ENCODE measurements around the gene SLC25A38. TPM values are rescaled to one million over a fixed set of nuclear protein-coding genes. Genes with fewer than 3 reads are reported as not detected.

SLC25A38 gene
- total and polyA plus RNA-seq, 2 donors (not counting 1 experiment from before 2014, with no cell fraction given), result 22.0 to 23.3 TPM

GRCh38 chr3:39358333-39358732 lies 24.8 kb upstream of the SLC25A38 start:
- no peak for TF ChIP-seq EZH2 (IDR thresholded peaks at IDR 0.05; ENCODE audit: low read length, missing control alignments)
- TF ChIP-seq CTCF (conservative IDR thresholded peaks at IDR 0.05 in 1 of 2, IDR thresholded peaks at IDR 0.05 in 1 of 2; ENCODE audit: low read depth in 1 of 2, low read length in 2 of 2), result no peak
- H3K79me2 ChIP-seq (ENCODE audit: control insufficient read depth, insufficient read depth, low read length), result no peaks in the 10 kb centered on the region
- no peak overlapping the region for H3K4me2 ChIP-seq (ENCODE audit: extremely low read depth, insufficient read depth, low read length)
- no peak overlapping the region for H3K4me3 ChIP-seq (replicated peaks in 1 of 4; ENCODE audit: control extremely low read depth in 1 of 4, insufficient read depth in 1 of 4, low read depth in 3 of 4, low read length in 4 of 4)
- H3K9ac ChIP-seq (ENCODE audit: insufficient read depth, low read length), result no peak overlapping the region
- no peaks in the 10 kb centered on the region for H3K9me3 ChIP-seq (ENCODE audit: control insufficient read depth, insufficient read depth, low read depth, low read length)
- no peak overlapping the region for H2AFZ ChIP-seq (ENCODE audit: low read length)
- DNase-seq (ENCODE audit: low read depth in 2 of 2), result no peak
- no peak overlapping the region for H3K27ac ChIP-seq (ENCODE audit: insufficient read depth, low read length)
- H4K20me1 ChIP-seq (ENCODE audit: control insufficient read depth, extremely low read depth, insufficient read depth, low read length), result no peaks in the 10 kb centered on the region
- no peaks in the 10 kb centered on the region for H3K27me3 ChIP-seq (ENCODE audit: control insufficient read depth, insufficient read depth, low read length)
- no peaks in the 10 kb centered on the region for H3K36me3 ChIP-seq (ENCODE audit: control insufficient read depth, insufficient read depth, low read length)
- H3K4me1 ChIP-seq (ENCODE audit: control insufficient read depth, extremely low read depth, insufficient read depth, low read length), result no peaks in the 10 kb centered on the region

- Histone ChIP-seq H3K9ac (ENCODE audit: insufficient read depth, low read length) (no peak overlapping the region), H3K36me3 (ENCODE audit: control insufficient read depth, insufficient read depth, low read length) (no peaks in the 10 kb centered on the region), H2AFZ (ENCODE audit: low read length) (no peak overlapping the region), H3K79me2 (ENCODE audit: control insufficient read depth, insufficient read depth, low read length) (no peaks in the 10 kb centered on the region), H3K4me3 (replicated peaks in 1 of 4; ENCODE audit: control extremely low read depth in 1 of 4, insufficient read depth in 1 of 4, low read depth in 3 of 4, low read length in 4 of 4) (no peak overlapping the region), H3K27ac (ENCODE audit: insufficient read depth, low read length) (no peak overlapping the region), H3K4me1 (ENCODE audit: control insufficient read depth, extremely low read depth, insufficient read depth, low read length) (no peaks in the 10 kb centered on the region), H4K20me1 (ENCODE audit: control insufficient read depth, extremely low read depth, insufficient read depth, low read length) (no peaks in the 10 kb centered on the region), H3K27me3 (ENCODE audit: control insufficient read depth, insufficient read depth, low read length) (no peaks in the 10 kb centered on the region), H3K4me2 (ENCODE audit: extremely low read depth, insufficient read depth, low read length) (no peak overlapping the region), H3K9me3 (ENCODE audit: control insufficient read depth, insufficient read depth, low read depth, low read length) (no peaks in the 10 kb centered on the region)
- TF ChIP-seq CTCF (conservative IDR thresholded peaks at IDR 0.05 in 1 of 2, IDR thresholded peaks at IDR 0.05 in 1 of 2; ENCODE audit: low read depth in 1 of 2, low read length in 2 of 2) (no peak), EZH2 (IDR thresholded peaks at IDR 0.05; ENCODE audit: low read length, missing control alignments) (no peak)
- no peak for DNase-seq (ENCODE audit: low read depth in 2 of 2)
Measured at GRCh38 chr3:39361252-39361927, 21.8 kb upstream of the SLC25A38 start.

DNA sequence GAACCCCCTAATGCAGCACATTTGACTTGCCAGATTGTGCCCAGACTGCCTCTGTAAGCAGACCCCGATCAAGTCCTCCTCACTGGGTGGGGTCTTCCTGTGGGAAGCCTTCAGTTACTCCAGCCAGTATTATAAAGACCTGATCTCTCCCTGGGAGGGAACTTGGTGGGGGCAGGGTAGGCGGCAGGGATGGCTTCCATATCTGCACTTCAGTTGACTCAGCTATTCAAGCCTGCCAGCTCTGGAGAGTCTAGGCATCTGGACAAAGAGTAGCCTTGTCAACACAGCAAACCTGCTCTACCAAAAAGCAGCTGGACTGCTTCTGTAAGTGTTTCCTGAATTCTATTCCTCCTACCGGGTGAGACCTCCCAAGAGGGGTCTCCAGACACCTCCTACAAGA lies 21.0 kb upstream of the SLC25A38 start:
- H3K4me3 ChIP-seq (replicated peaks in 1 of 4; ENCODE audit: control extremely low read depth in 1 of 4, insufficient read depth in 1 of 4, low read depth in 3 of 4, low read length in 4 of 4), result no peak overlapping the region
- no peak for DNase-seq (ENCODE audit: low read depth in 2 of 2)
- H3K4me1 ChIP-seq (ENCODE audit: control insufficient read depth, extremely low read depth, insufficient read depth, low read length), result no peaks in the 10 kb centered on the region
- H3K9me3 ChIP-seq (ENCODE audit: control insufficient read depth, insufficient read depth, low read depth, low read length), result no peaks in the 10 kb centered on the region
- H3K9ac ChIP-seq (ENCODE audit: insufficient read depth, low read length), result no peak overlapping the region
- H4K20me1 ChIP-seq (ENCODE audit: control insufficient read depth, extremely low read depth, insufficient read depth, low read length), result no peaks in the 10 kb centered on the region
- no peaks in the 10 kb centered on the region for H3K36me3 ChIP-seq (ENCODE audit: control insufficient read depth, insufficient read depth, low read length)
- no peak overlapping the region for H2AFZ ChIP-seq (ENCODE audit: low read length)
- TF ChIP-seq CTCF (conservative IDR thresholded peaks at IDR 0.05 in 1 of 2, IDR thresholded peaks at IDR 0.05 in 1 of 2; ENCODE audit: low read depth in 1 of 2, low read length in 2 of 2) (no peak), EZH2 (IDR thresholded peaks at IDR 0.05; ENCODE audit: low read length, missing control alignments) (no peak)
- no peak overlapping the region for H3K27ac ChIP-seq (ENCODE audit: insufficient read depth, low read length)
- no peaks in the 10 kb centered on the region for H3K27me3 ChIP-seq (ENCODE audit: control insufficient read depth, insufficient read depth, low read length)
- no peaks in the 10 kb centered on the region for H3K79me2 ChIP-seq (ENCODE audit: control insufficient read depth, insufficient read depth, low read length)
- no peak overlapping the region for H3K4me2 ChIP-seq (ENCODE audit: extremely low read depth, insufficient read depth, low read length)
